DND-41 (cell line): ENCODE data around the gene MARS1.

ENCODE experiments used
- ATAC-seq: fragments of 200-7000 bp; cut with Tn5 transposase; 3 replicates; pipeline ENCODE4 v1.9.1; 2021; ENCODE audit warnings: low read depth; ENCODE audit not compliant: insufficient read depth
- DNase-seq: peaks from one replicate; pipeline ENCODE4 v3.0.0-alpha.2; 2020
- H2AFZ ChIP-seq: 2 replicates; pipeline ENCODE4 v1.6.0; 2012; ENCODE audit warnings: low read depth, low read length
- H3K27ac ChIP-seq: 2 replicates; pipeline ENCODE4 v1.5.1; 2012; ENCODE audit warnings: low read length, inconsistent platforms
- H3K27me3 ChIP-seq: fragments of 200-600 bp; sonication (generic); 2 replicates; pipeline ENCODE4 v1.6.0; 2012; ENCODE audit warnings: low read length, mild to moderate bottlenecking, inconsistent platforms; ENCODE audit not compliant: insufficient read depth, poor library complexity
- H3K36me3 ChIP-seq: 2 replicates; pipeline ENCODE4 v1.5.1; 2012; ENCODE audit warnings: low read length, inconsistent platforms; ENCODE audit not compliant: insufficient read depth
- H3K4me1 ChIP-seq: 2 replicates; pipeline ENCODE4 v1.5.1; 2012; ENCODE audit warnings: mild to moderate bottlenecking, low read length; ENCODE audit not compliant: insufficient read depth
- H3K4me2 ChIP-seq: 2 replicates; pipeline ENCODE4 v1.6.0; 2012; ENCODE audit warnings: mild to moderate bottlenecking, moderate library complexity, low read length, inconsistent platforms; ENCODE audit not compliant: insufficient read depth
- H3K4me3 ChIP-seq, 2 experiments: fragments of 200-600 bp in 1 of 2; shearing (Covaris generic) in 1 of 2; 2 replicates each; pipeline ENCODE4 v1.5.1; 2012 to 2016; ENCODE audit warnings: inconsistent platforms in 2 of 2, low read length in 2 of 2, mild to moderate bottlenecking in 2 of 2, low read depth in 1 of 2, moderate library complexity in 1 of 2
- H3K79me2 ChIP-seq: 2 replicates; pipeline ENCODE4 v1.6.0; 2012; ENCODE audit warnings: low read length, inconsistent platforms; ENCODE audit not compliant: insufficient read depth
- H3K9ac ChIP-seq: 2 replicates; pipeline ENCODE4 v1.6.0; 2012; ENCODE audit warnings: low read depth, mild to moderate bottlenecking, inconsistent platforms, low read length, moderate library complexity
- H3K9me3 ChIP-seq: 2 replicates; pipeline ENCODE4 v1.5.1; 2012; ENCODE audit warnings: low read length, moderate library complexity, mild to moderate bottlenecking, inconsistent platforms; ENCODE audit not compliant: insufficient read depth, severe bottlenecking
- H4K20me1 ChIP-seq: 2 replicates; pipeline ENCODE4 v1.6.0; 2012; ENCODE audit warnings: low read length; ENCODE audit not compliant: insufficient read depth
- CTCF ChIP-seq: IDR thresholded peaks from 2 replicates; pipeline ENCODE4 v1.5.1; 2012; ENCODE audit warnings: borderline replicate concordance, low read length, moderate library complexity, mild to moderate bottlenecking; ENCODE audit not compliant: poor library complexity, severe bottlenecking; ENCODE audit errors: extremely low read depth
- EZH2 ChIP-seq: IDR thresholded peaks from 3 replicates; pipeline ENCODE4 v1.6.1; 2012; ENCODE audit warnings: borderline replicate concordance, low read depth, mild to moderate bottlenecking, moderate library complexity, low read length, inconsistent platforms; ENCODE audit not compliant: severe bottlenecking

The MARS1 gene

GRCh38 chr12:57479043-57479375 lies 8.9 kb upstream of the MARS1 start:
- H3K27ac ChIP-seq: peak overlapping the region; percentile 91; the same call in 1 of the 2 replicates
- H3K4me3 ChIP-seq: no peak overlapping the region
- no peak for DNase-seq

GRCh38 chr12:57479376-57480115 lies 8.3 kb upstream of the MARS1 start, which contains the start of gene ARHGAP9:
Gene ARHGAP9, minus strand, starts transcription at chr12:57479866. Its CDS starts 460 bp downstream, at chr12:57479406.
- Histone ChIP-seq H3K79me2 (peaks cover 14% of the 10 kb centered on the region), H3K27ac (peak within 1 kb of the TSS; percentile 91), H2AFZ (no peak within 1 kb of the TSS), H3K9ac (no peak within 1 kb of the TSS), H3K27me3 (no peaks in the 10 kb centered on the region), H4K20me1 (no peaks in the 10 kb centered on the region), H3K4me1 (peaks cover 31% of the 10 kb centered on the region), H3K4me2 (no peak within 1 kb of the TSS), H3K9me3 (no peaks in the 10 kb centered on the region), H3K4me3 (no peak within 1 kb of the TSS), H3K36me3 (peaks cover 7% of the 10 kb centered on the region)
- ATAC-seq (no peak), DNase-seq (no peak)
- TF ChIP-seq EZH2 (no peak), CTCF (no peak)

More at GRCh38 chr12:57479043-57479375, 8.9 kb upstream of the MARS1 start:
- no peaks in the 10 kb centered on the region for H3K27me3 ChIP-seq
- no peaks in the 10 kb centered on the region for H4K20me1 ChIP-seq
- no peak overlapping the region for H2AFZ ChIP-seq
- no peak overlapping the region for H3K9ac ChIP-seq
- no peak for TF ChIP-seq CTCF
- TF ChIP-seq EZH2: no peak
- peaks cover 10% of the 10 kb centered on the region for H3K36me3 ChIP-seq
- H3K4me1 ChIP-seq: peaks cover 31% of the 10 kb centered on the region
- no peak overlapping the region for H3K4me2 ChIP-seq
- H3K9me3 ChIP-seq: no peaks in the 10 kb centered on the region
- peaks cover 14% of the 10 kb centered on the region for H3K79me2 ChIP-seq
- ATAC-seq: no peak

- Histone ChIP-seq H3K9me3 (no peaks in the 10 kb centered on the region), H3K36me3 (no peaks in the 10 kb centered on the region), H3K4me1 (peaks cover 20% of the 10 kb centered on the region), H2AFZ (no peak overlapping the region), H3K27me3 (no peaks in the 10 kb centered on the region), H3K79me2 (peaks cover 4% of the 10 kb centered on the region), H3K4me2 (no peak overlapping the region), H3K9ac (no peak overlapping the region), H3K4me3 (no peak overlapping the region), H3K27ac (no peak overlapping the region), H4K20me1 (no peaks in the 10 kb centered on the region)
- no peak for ATAC-seq
- DNase-seq: no peak
- TF ChIP-seq EZH2: no peak
- no peak for TF ChIP-seq CTCF
These were observed 6.2 kb upstream of the MARS1 start for GRCh38 chr12:57481671-57482070.
